ENCODE results near the gene UBR3. TPM values are rescaled to one million over a fixed set of nuclear protein-coding genes. Genes with fewer than 3 reads are reported as not detected.
"Not testable (repeated sequence)": the region's sequence is repeated elsewhere in the genome, so short reads cannot be mapped to it uniquely, and the experiment has no call there.

The UBR3 gene
- total RNA-seq, 1 donor from 2014 or later, result 47.7 TPM

DNA sequence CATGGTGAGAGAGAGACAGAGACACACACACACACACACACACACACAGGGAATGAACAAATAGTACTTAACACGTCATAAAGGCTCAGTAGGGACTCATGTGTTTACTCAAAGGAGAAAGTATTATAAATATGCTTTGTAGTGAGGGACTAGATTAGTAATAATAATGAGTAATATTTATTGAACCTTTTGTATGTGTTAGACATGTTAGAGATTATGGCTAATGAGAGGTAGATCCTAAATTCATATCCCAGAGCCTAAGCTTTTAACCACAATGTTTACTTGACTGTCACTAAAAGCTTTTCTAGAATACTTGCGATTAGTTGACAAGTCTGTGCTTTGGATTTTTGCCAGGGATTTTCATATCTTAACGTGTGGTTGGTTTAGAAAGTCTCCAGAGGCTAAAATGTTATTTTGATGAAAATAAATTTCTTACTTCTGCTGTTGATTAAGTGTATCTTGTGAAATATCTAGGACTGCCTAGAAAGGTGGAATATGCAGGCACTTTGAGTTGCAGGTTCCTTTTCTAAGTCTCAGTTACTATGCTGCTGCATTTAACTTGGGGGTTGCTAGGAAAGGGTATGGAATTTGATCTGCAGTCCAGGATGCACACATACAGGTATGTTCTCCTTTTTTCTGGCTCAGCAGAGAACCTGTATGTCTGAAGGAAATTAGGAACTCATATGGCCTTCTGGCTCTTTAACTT, 64.5 kb downstream of the UBR3 start:
- Mint-ChIP-seq H3K27me3 (ENCODE audit: low read depth) (no peaks in the 10 kb centered on the region), H3K4me3 (no peak overlapping the region), H3K27ac (peak overlapping the region; percentile 40), H3K36me3 (peaks cover 7% of the 10 kb centered on the region), H3K4me1 (peaks cover 14% of the 10 kb centered on the region), H3K9me3 (no peaks in the 10 kb centered on the region)
- DNase-seq (ENCODE audit: low spot score in 2 of 2, unreplicated experiment in 2 of 2), result no peak
- TF ChIP-seq, protein P1, sequence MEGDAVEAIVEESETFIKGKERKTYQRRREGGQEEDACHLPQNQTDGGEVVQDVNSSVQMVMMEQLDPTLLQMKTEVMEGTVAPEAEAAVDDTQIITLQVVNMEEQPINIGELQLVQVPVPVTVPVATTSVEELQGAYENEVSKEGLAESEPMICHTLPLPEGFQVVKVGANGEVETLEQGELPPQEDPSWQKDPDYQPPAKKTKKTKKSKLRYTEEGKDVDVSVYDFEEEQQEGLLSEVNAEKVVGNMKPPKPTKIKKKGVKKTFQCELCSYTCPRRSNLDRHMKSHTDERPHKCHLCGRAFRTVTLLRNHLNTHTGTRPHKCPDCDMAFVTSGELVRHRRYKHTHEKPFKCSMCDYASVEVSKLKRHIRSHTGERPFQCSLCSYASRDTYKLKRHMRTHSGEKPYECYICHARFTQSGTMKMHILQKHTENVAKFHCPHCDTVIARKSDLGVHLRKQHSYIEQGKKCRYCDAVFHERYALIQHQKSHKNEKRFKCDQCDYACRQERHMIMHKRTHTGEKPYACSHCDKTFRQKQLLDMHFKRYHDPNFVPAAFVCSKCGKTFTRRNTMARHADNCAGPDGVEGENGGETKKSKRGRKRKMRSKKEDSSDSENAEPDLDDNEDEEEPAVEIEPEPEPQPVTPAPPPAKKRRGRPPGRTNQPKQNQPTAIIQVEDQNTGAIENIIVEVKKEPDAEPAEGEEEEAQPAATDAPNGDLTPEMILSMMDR (IDR thresholded peaks at IDR 0.05; ENCODE audit: unreplicated experiment), result no peak

DNA sequence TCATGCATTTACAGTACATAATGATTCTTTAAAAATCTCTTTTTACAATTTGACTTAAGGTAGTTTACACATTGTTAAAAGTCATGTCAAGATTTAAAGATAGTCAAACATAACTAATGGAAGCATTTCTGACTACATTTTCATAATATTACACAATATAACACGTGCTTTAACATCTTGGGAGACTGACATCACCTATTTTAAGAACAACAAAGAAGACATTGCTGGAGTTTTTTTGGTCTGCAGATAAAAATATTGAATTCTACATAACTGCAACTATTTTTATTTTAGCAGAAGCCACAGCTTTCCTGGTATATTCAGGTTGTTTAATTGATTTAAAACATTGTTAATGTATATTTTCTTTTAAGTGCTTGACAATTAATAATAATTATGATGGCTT, 65.7 kb downstream of the UBR3 start:
- Mint-ChIP-seq H3K4me1 (peaks cover 13% of the 10 kb centered on the region), H3K36me3 (peaks cover 7% of the 10 kb centered on the region), H3K27ac (no peak overlapping the region), H3K27me3 (ENCODE audit: low read depth) (no peaks in the 10 kb centered on the region), H3K9me3 (no peaks in the 10 kb centered on the region), H3K4me3 (no peak overlapping the region)
- DNase-seq (ENCODE audit: low spot score in 2 of 2, unreplicated experiment in 2 of 2), result no peak
- TF ChIP-seq, protein P1 (IDR thresholded peaks at IDR 0.05; ENCODE audit: unreplicated experiment), result no peak

DNA sequence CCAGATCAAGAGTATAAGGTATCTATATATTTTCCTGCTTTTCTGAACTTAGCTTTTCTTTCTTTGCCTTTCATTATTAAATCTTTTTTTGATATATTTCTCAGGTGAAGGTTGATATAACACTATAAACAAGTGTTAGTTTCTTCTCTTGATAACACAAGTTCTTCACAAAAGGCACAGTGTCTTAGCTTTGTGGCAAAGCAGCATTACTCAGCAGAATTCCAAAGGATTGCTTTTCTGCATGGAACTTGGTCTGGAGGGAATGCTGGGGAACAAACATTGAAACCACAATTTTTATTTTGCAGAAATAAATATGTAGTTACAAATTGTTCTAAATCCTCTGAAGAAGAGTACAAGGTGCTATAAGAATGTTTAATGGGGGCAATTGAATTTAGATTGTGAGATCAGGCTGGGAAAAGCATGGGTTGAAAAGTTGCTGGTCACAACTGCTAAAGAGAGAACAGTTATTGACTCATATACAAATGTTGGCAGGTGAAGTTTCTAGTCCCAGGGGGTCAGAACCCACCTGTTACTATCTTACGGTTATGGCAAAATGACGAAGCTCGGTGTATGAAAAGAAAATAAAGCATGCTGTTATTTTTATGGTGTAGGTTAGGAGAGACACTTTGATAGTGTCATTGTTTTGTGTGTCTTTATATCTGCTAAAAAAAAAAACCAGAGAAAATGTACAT, 68.2 kb downstream of the UBR3 start:
- TF ChIP-seq, protein P1 (IDR thresholded peaks at IDR 0.05; ENCODE audit: unreplicated experiment), result no peak
- Mint-ChIP-seq H3K4me1 (peaks cover 13% of the 10 kb centered on the region), H3K27me3 (ENCODE audit: low read depth) (no peaks in the 10 kb centered on the region), H3K9me3 (no peaks in the 10 kb centered on the region), H3K27ac (no peak overlapping the region), H3K4me3 (no peak overlapping the region), H3K36me3 (peaks cover 17% of the 10 kb centered on the region)
- DNase-seq (ENCODE audit: low spot score in 2 of 2, unreplicated experiment in 2 of 2), result no peak

DNA sequence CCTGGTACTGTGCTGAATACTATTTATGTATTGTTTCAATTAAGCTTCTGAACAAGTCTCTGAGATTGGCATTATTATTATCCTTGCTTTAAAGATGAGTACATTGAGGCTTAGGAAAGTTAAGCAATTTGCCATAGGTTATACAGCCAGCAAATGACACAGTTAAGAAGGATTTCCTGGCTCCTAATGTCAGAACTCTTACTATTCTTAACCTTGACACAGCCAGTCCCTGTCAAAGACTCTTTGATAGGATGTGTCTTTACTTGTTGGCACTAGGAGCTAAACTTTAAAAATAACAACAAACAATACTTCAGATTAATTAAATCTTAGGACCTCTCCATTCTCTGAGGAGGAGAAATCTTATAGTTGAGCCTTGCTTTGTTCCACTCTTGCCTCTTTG, 70.6 kb downstream of the UBR3 start:
- DNase-seq (ENCODE audit: low spot score in 2 of 2, unreplicated experiment in 2 of 2), result no peak
- no peak overlapping the region for H3K4me3 Mint-ChIP-seq
- no peak overlapping the region for H3K27ac Mint-ChIP-seq
- TF ChIP-seq, protein P1 (IDR thresholded peaks at IDR 0.05; ENCODE audit: unreplicated experiment), result no peak
- H3K9me3 Mint-ChIP-seq, result no peaks in the 10 kb centered on the region
- H3K4me1 Mint-ChIP-seq, result no peaks in the 10 kb centered on the region
- peaks cover 25% of the 10 kb centered on the region for H3K36me3 Mint-ChIP-seq
- no peaks in the 10 kb centered on the region for H3K27me3 Mint-ChIP-seq (ENCODE audit: low read depth)

DNA sequence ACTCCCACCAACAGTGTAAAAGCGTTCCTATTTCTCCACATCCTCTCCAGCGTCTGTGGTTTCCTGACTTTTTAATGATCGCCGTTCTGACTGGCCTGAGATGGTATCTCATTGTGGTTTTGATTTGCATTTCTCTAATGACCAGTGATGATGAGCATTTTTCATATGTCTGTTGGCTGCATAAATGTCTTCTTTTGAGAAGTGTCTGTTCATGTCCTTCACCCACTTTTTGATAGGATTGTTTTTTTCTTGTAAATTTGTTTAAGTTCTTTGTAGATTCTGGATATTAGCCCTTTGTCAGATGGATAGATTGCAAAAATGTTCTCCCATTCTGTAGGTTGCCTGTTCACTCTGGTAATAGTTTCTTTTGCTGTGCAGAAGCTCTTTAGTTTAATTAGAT, 72.8 kb downstream of the UBR3 start:
- not testable (repeated sequence) for H3K27me3 Mint-ChIP-seq (ENCODE audit: low read depth); DNase-seq (ENCODE audit: low spot score in 2 of 2, unreplicated experiment in 2 of 2); H3K27ac Mint-ChIP-seq; H3K4me1 Mint-ChIP-seq; H3K9me3 Mint-ChIP-seq; H3K4me3 Mint-ChIP-seq
- H3K36me3 Mint-ChIP-seq, result peaks cover 25% of the 10 kb centered on the region

GRCh38 chr2:169900686-169901085, 73.4 kb downstream of the UBR3 start:
- peaks cover 3% of the 10 kb centered on the region for H3K4me1 Mint-ChIP-seq
- peaks cover 20% of the 10 kb centered on the region for H3K36me3 Mint-ChIP-seq
- no peak overlapping the region for H3K27ac Mint-ChIP-seq
- TF ChIP-seq, protein P1 (IDR thresholded peaks at IDR 0.05; ENCODE audit: unreplicated experiment), result no peak
- H3K9me3 Mint-ChIP-seq, result no peaks in the 10 kb centered on the region
- H3K4me3 Mint-ChIP-seq, result no peak overlapping the region
- H3K27me3 Mint-ChIP-seq (ENCODE audit: low read depth), result no peaks in the 10 kb centered on the region
- DNase-seq (ENCODE audit: low spot score in 2 of 2, unreplicated experiment in 2 of 2), result no peak
